ENCODE data around the gene LHFPL3.
"Not testable (repeated sequence)": the region's sequence is repeated elsewhere in the genome, so short reads cannot be mapped to it uniquely, and the experiment has no call there.

The LHFPL3 gene

GRCh38 chr7:104541897-104542296 is 213.5 kb downstream of the LHFPL3 start:
- H3K27ac ChIP-seq (ENCODE audit: low read length): no peak overlapping the region

GRCh38 chr7:104548861-104549260 is 220.5 kb downstream of the LHFPL3 start:
- no peaks in the 10 kb centered on the region for H3K9me3 ChIP-seq (ENCODE audit: control insufficient read depth, low read depth, low read length)
- no peak overlapping the region for H3K27ac ChIP-seq (ENCODE audit: low read length)
- H3K4me3 ChIP-seq (ENCODE audit: low read length): no peak overlapping the region
- no peaks in the 10 kb centered on the region for H3K36me3 ChIP-seq (ENCODE audit: control insufficient read depth, low read depth, low read length)
- H3K9ac ChIP-seq (ENCODE audit: low read length): no peak overlapping the region
- H3K4me1 ChIP-seq (ENCODE audit: control insufficient read depth, low read depth, low read length): no peaks in the 10 kb centered on the region
- no peaks in the 10 kb centered on the region for H3K27me3 ChIP-seq (ENCODE audit: control insufficient read depth, insufficient read depth, low read length)

More at GRCh38 chr7:104541897-104542296, 213.5 kb downstream of the LHFPL3 start:
- no peak overlapping the region for H3K9ac ChIP-seq (ENCODE audit: low read length)
- no peaks in the 10 kb centered on the region for H3K9me3 ChIP-seq (ENCODE audit: control insufficient read depth, low read depth, low read length)
- H3K4me3 ChIP-seq (ENCODE audit: low read length): no peak overlapping the region
- H3K4me1 ChIP-seq (ENCODE audit: control insufficient read depth, low read depth, low read length): no peaks in the 10 kb centered on the region
- no peaks in the 10 kb centered on the region for H3K27me3 ChIP-seq (ENCODE audit: control insufficient read depth, insufficient read depth, low read length)
- H3K36me3 ChIP-seq (ENCODE audit: control insufficient read depth, low read depth, low read length): no peaks in the 10 kb centered on the region

- H3K9ac ChIP-seq (ENCODE audit: low read length): no peak overlapping the region
- no peaks in the 10 kb centered on the region for H3K27me3 ChIP-seq (ENCODE audit: control insufficient read depth, insufficient read depth, low read length)
- no peaks in the 10 kb centered on the region for H3K4me1 ChIP-seq (ENCODE audit: control insufficient read depth, low read depth, low read length)
- H3K36me3 ChIP-seq (ENCODE audit: control insufficient read depth, low read depth, low read length): no peaks in the 10 kb centered on the region
- H3K9me3 ChIP-seq (ENCODE audit: control insufficient read depth, low read depth, low read length): no peaks in the 10 kb centered on the region
- H3K27ac ChIP-seq (ENCODE audit: low read length): no peak overlapping the region
- no peak overlapping the region for H3K4me3 ChIP-seq (ENCODE audit: low read length)
Measured at GRCh38 chr7:104550362-104550761, 222.0 kb downstream of the LHFPL3 start.

- Histone ChIP-seq H3K9me3 (ENCODE audit: control insufficient read depth, low read depth, low read length) (no peaks in the 10 kb centered on the region), H3K4me1 (ENCODE audit: control insufficient read depth, low read depth, low read length) (no peaks in the 10 kb centered on the region), H3K27me3 (ENCODE audit: control insufficient read depth, insufficient read depth, low read length) (no peaks in the 10 kb centered on the region), H3K36me3 (ENCODE audit: control insufficient read depth, low read depth, low read length) (no peaks in the 10 kb centered on the region), H3K27ac (ENCODE audit: low read length) (no peak overlapping the region), H3K9ac (ENCODE audit: low read length) (no peak overlapping the region), H3K4me3 (ENCODE audit: low read length) (no peak overlapping the region)
Measured at GRCh38 chr7:104551226-104551625, 222.8 kb downstream of the LHFPL3 start.

- no peaks in the 10 kb centered on the region for H3K27me3 ChIP-seq (ENCODE audit: control insufficient read depth, insufficient read depth, low read length)
- no peak overlapping the region for H3K9ac ChIP-seq (ENCODE audit: low read length)
- H3K27ac ChIP-seq (ENCODE audit: low read length): no peak overlapping the region
- no peaks in the 10 kb centered on the region for H3K36me3 ChIP-seq (ENCODE audit: control insufficient read depth, low read depth, low read length)
- no peak overlapping the region for H3K4me3 ChIP-seq (ENCODE audit: low read length)
- H3K4me1 ChIP-seq (ENCODE audit: control insufficient read depth, low read depth, low read length): no peaks in the 10 kb centered on the region
- H3K9me3 ChIP-seq (ENCODE audit: control insufficient read depth, low read depth, low read length): no peaks in the 10 kb centered on the region
Measured at GRCh38 chr7:104552102-104552501, 223.7 kb downstream of the LHFPL3 start.

GRCh38 chr7:104553074-104553473 is 224.7 kb downstream of the LHFPL3 start:
- no peak overlapping the region for H3K27ac ChIP-seq (ENCODE audit: low read length)
- no peaks in the 10 kb centered on the region for H3K27me3 ChIP-seq (ENCODE audit: control insufficient read depth, insufficient read depth, low read length)
- no peaks in the 10 kb centered on the region for H3K4me1 ChIP-seq (ENCODE audit: control insufficient read depth, low read depth, low read length)
- no peak overlapping the region for H3K4me3 ChIP-seq (ENCODE audit: low read length)
- H3K36me3 ChIP-seq (ENCODE audit: control insufficient read depth, low read depth, low read length): no peaks in the 10 kb centered on the region
- no peaks in the 10 kb centered on the region for H3K9me3 ChIP-seq (ENCODE audit: control insufficient read depth, low read depth, low read length)
- H3K9ac ChIP-seq (ENCODE audit: low read length): no peak overlapping the region

GRCh38 chr7:104563350-104563901 is 235.0 kb downstream of the LHFPL3 start:
- not testable (repeated sequence) for H3K9me3 ChIP-seq (ENCODE audit: control insufficient read depth, low read depth, low read length); H3K9ac ChIP-seq (ENCODE audit: low read length); H3K4me3 ChIP-seq (ENCODE audit: low read length); H3K27ac ChIP-seq (ENCODE audit: low read length); H3K27me3 ChIP-seq (ENCODE audit: control insufficient read depth, insufficient read depth, low read length); H3K4me1 ChIP-seq (ENCODE audit: control insufficient read depth, low read depth, low read length); H3K36me3 ChIP-seq (ENCODE audit: control insufficient read depth, low read depth, low read length)

GRCh38 chr7:104569751-104570150 is 241.3 kb downstream of the LHFPL3 start:
- Histone ChIP-seq H3K9me3 (ENCODE audit: control insufficient read depth, low read depth, low read length) (no peaks in the 10 kb centered on the region), H3K27ac (ENCODE audit: low read length) (no peak overlapping the region), H3K36me3 (ENCODE audit: control insufficient read depth, low read depth, low read length) (no peaks in the 10 kb centered on the region), H3K4me1 (ENCODE audit: control insufficient read depth, low read depth, low read length) (no peaks in the 10 kb centered on the region), H3K27me3 (ENCODE audit: control insufficient read depth, insufficient read depth, low read length) (no peaks in the 10 kb centered on the region), H3K9ac (ENCODE audit: low read length) (no peak overlapping the region), H3K4me3 (ENCODE audit: low read length) (no peak overlapping the region)

- Histone ChIP-seq H3K36me3 (ENCODE audit: control insufficient read depth, low read depth, low read length) (no peaks in the 10 kb centered on the region), H3K9ac (ENCODE audit: low read length) (no peak overlapping the region), H3K27me3 (ENCODE audit: control insufficient read depth, insufficient read depth, low read length) (no peaks in the 10 kb centered on the region), H3K4me1 (ENCODE audit: control insufficient read depth, low read depth, low read length) (no peaks in the 10 kb centered on the region), H3K9me3 (ENCODE audit: control insufficient read depth, low read depth, low read length) (no peaks in the 10 kb centered on the region), H3K27ac (ENCODE audit: low read length) (no peak overlapping the region), H3K4me3 (ENCODE audit: low read length) (no peak overlapping the region)
Measured at GRCh38 chr7:104572554-104572953, 244.2 kb downstream of the LHFPL3 start.

GRCh38 chr7:104584620-104585019 is 256.2 kb downstream of the LHFPL3 start:
- Histone ChIP-seq H3K27me3 (ENCODE audit: control insufficient read depth, insufficient read depth, low read length) (no peaks in the 10 kb centered on the region), H3K4me1 (ENCODE audit: control insufficient read depth, low read depth, low read length) (no peaks in the 10 kb centered on the region), H3K9ac (ENCODE audit: low read length) (no peak overlapping the region), H3K4me3 (ENCODE audit: low read length) (no peak overlapping the region), H3K9me3 (ENCODE audit: control insufficient read depth, low read depth, low read length) (no peaks in the 10 kb centered on the region), H3K27ac (ENCODE audit: low read length) (no peak overlapping the region), H3K36me3 (ENCODE audit: control insufficient read depth, low read depth, low read length) (no peaks in the 10 kb centered on the region)

GRCh38 chr7:104595591-104595990 is 267.2 kb downstream of the LHFPL3 start:
- not testable (repeated sequence) for H3K27me3 ChIP-seq (ENCODE audit: control insufficient read depth, insufficient read depth, low read length); H3K27ac ChIP-seq (ENCODE audit: low read length); H3K4me3 ChIP-seq (ENCODE audit: low read length); H3K9ac ChIP-seq (ENCODE audit: low read length); H3K36me3 ChIP-seq (ENCODE audit: control insufficient read depth, low read depth, low read length); H3K9me3 ChIP-seq (ENCODE audit: control insufficient read depth, low read depth, low read length); H3K4me1 ChIP-seq (ENCODE audit: control insufficient read depth, low read depth, low read length)

- H3K9me3 ChIP-seq (ENCODE audit: control insufficient read depth, low read depth, low read length): no peaks in the 10 kb centered on the region
- H3K27ac ChIP-seq (ENCODE audit: low read length): no peak overlapping the region
- no peaks in the 10 kb centered on the region for H3K27me3 ChIP-seq (ENCODE audit: control insufficient read depth, insufficient read depth, low read length)
Measured at GRCh38 chr7:104603957-104604356, 275.6 kb downstream of the LHFPL3 start.

More at GRCh38 chr7:104603957-104604356, 275.6 kb downstream of the LHFPL3 start:
- H3K4me1 ChIP-seq (ENCODE audit: control insufficient read depth, low read depth, low read length): no peaks in the 10 kb centered on the region
- no peak overlapping the region for H3K9ac ChIP-seq (ENCODE audit: low read length)
- no peaks in the 10 kb centered on the region for H3K36me3 ChIP-seq (ENCODE audit: control insufficient read depth, low read depth, low read length)
- H3K4me3 ChIP-seq (ENCODE audit: low read length): no peak overlapping the region
